GM13977 (cell line): Measurements from ENCODE around the gene TLR8.

ENCODE experiments used
- DNase-seq: peaks from one replicate; pipeline ENCODE4 v3.0.0; 2012; ENCODE audit warnings: low spot score
- in situ Hi-C: fragments of 300-500 bp; cut with MboI; formaldehyde crosslinking; loops from one replicate; pipeline ENCODE4 v1.12.0; 2022; ENCODE audit warnings: low sequenced_read_pairs, low pct_unique_long_range_greater_than_20kb, mixed read lengths, inconsistent platforms; ENCODE audit not compliant: unreplicated experiment
- TF ChIP-seq, protein P1 (sequence below): IDR thresholded peaks from 2 replicates; pipeline ENCODE4 v1.5.1; 2012; ENCODE audit warnings: mild to moderate bottlenecking, control low read depth; ENCODE audit not compliant: insufficient read depth; ENCODE audit errors: extremely low read depth, missing control alignments

TLR8 gene

DNA sequence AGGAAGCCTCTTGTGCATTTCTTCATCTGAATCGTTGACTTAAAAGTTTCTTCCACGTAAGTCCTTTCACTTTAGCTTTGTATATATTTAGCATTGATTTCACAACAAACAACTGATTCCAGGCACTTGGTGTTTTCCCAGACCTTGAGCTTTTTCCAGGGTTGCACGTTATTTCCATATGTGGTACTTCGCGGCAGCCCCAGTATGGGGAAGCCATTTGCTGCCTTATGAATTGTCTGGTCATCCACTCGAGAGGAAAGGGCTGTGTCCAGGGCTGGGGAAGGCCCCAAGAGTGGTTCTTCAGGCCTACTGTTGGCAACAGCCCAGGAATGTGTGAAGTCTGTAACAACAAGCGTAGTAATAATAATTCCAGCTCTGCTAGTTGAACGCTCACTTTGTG, 2.8 kb upstream of the TLR8 start:
- in situ Hi-C loops, result no loop called here
- DNase-seq, result no peak
- TF ChIP-seq, protein P1, sequence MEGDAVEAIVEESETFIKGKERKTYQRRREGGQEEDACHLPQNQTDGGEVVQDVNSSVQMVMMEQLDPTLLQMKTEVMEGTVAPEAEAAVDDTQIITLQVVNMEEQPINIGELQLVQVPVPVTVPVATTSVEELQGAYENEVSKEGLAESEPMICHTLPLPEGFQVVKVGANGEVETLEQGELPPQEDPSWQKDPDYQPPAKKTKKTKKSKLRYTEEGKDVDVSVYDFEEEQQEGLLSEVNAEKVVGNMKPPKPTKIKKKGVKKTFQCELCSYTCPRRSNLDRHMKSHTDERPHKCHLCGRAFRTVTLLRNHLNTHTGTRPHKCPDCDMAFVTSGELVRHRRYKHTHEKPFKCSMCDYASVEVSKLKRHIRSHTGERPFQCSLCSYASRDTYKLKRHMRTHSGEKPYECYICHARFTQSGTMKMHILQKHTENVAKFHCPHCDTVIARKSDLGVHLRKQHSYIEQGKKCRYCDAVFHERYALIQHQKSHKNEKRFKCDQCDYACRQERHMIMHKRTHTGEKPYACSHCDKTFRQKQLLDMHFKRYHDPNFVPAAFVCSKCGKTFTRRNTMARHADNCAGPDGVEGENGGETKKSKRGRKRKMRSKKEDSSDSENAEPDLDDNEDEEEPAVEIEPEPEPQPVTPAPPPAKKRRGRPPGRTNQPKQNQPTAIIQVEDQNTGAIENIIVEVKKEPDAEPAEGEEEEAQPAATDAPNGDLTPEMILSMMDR, result no peak

DNA sequence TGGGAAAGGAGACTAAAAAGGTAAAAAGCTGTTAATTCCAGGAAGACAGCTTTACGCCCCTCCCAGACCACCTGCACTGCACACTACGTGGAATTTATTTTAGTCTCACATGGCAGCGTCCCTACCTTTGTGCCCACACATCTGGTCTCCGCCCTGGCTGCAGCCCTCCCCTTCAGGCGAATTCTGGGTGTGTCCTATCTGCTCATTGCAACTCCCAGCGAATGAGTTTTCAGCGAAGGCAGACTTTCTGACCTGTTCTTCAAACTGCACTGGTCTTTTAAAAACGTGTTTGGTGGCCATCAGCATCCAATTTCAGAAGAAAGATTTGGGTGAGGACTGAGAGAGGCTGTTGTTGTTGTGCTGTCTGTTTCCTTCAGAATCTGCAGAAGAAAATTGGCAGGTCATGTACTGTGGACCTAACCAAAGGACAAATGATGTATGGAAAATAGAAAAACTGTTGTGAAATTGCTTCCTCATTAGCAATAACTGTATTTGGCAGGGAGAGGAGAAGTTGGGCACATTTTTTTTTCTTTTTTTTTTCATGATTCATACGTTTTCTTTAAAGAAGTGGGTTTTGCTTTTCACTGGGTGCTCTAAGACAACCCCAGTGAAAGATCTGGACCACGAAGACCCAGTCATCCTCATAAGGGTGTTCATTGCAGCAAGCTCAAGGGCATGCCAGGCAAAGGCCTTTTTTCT, 4.2 kb downstream of the TLR8 start:
- TF ChIP-seq, protein P1, result no peak
- DNase-seq, result no peak
- in situ Hi-C loops, result no loop called here

DNA sequence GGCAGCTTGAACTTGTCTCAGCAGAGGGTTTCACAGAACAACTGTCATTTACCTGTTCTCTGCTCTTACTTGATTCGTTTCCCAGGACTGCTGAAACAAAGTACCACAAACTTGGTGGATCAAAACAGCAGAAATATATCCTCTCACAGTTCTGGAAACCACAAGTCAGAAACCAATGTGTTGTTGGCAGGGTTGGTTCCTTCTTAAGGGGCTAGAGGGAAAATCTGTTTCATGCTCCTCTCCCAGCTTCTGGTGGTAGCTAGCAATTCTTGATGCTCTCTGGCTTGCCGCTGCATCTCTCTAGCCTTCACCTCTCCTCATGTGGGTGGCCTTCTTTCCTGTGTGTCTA, 4.7 kb downstream of the TLR8 start:
- in situ Hi-C loops, result no loop called here

DNA sequence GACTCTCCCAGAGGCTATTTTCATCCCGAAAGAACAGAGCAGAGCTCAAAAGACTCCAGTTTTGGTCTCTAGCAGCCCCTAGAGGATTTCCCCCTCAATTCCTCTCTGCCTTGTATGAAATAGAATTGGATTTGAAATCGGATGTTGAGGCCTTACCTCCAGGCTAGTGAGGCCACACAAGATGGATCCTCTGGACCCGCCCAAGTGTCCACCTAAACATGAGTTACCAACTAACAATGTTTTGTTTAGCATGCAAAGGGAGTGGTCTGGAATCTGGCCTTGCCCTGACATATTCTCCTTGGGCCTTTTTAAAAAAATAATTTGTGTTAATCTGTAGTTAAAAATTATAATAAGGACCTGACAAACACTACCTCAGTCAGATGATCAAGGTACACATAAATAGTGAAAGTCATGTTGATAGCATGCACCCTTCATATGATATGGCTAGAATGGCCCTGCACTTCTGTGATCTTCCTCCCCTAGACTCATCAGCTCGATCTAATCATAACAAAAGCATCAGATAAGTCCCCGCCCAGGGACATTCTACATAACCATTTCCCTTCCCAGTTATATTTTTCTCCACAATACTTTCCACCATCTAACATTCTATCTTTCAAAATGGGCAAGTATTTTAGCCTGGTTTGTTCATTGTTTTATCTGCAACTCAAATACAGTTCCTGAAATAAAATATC, 6.5 kb downstream of the TLR8 start:
- DNase-seq, result no peak
- in situ Hi-C loops, result no loop called here
- TF ChIP-seq, protein P1, result no peak

More for the DNA sequence above, 4.7 kb downstream of the TLR8 start:
- DNase-seq, result no peak
- TF ChIP-seq, protein P1, result no peak

DNA sequence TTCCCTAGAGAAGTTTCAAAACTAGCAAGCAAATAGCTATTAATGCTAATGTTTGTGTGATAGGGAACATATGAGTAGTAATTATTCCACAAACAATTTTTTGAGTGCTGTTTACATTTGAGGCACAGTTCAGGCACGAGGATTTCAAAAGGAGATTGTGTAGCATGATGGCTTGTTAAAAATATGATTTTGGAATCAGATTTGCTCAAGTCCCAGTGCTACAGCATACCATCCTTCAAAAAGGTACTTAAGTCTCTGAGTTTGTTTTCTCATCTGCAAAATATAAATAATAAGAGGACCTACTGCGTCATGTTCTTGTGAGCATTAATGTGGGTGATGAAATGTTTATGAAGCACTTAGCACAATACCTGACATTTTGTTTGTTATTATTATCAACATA, 11.3 kb downstream of the TLR8 start:
- TF ChIP-seq, protein P1, result no peak
- DNase-seq, result no peak
- in situ Hi-C loops, result no loop called here

DNA sequence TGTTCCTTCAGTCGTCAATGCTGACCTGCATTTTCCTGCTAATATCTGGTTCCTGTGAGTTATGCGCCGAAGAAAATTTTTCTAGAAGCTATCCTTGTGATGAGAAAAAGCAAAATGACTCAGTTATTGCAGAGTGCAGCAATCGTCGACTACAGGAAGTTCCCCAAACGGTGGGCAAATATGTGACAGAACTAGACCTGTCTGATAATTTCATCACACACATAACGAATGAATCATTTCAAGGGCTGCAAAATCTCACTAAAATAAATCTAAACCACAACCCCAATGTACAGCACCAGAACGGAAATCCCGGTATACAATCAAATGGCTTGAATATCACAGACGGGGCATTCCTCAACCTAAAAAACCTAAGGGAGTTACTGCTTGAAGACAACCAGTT, 12.6 kb downstream of the TLR8 start:
- TF ChIP-seq, protein P1, result no peak
- no peak for DNase-seq
- in situ Hi-C loops, result no loop called here
